ENCODE measurements around the gene GGT7.
"Not testable (repeated sequence)": the region's sequence is repeated elsewhere in the genome, so short reads cannot be mapped to it uniquely, and the experiment has no call there.

- not testable (repeated sequence) for TF ChIP-seq CTCF, ZNF404, ZEB2 (tag by site-specific recombination; IDR thresholded peaks at IDR 0.05)
Measured at GRCh38 chr20:34807944-34808465, 64.7 kb downstream of the GGT7 start.

All from HEK293 (cell line).